Activated B cell treated with CpG ODN at 0.5 μM for 24 hours (primary cell): ENCODE measurements around the gene PSMG4. TPM values are rescaled to one million over a fixed set of nuclear protein-coding genes. Genes with fewer than 3 reads are reported as not detected.

Experiments
- ATAC-seq: fragments of 200-7000 bp; cut with Tn5 transposase; one replicate; pipeline ENCODE4 v1.10.0; 2021; ENCODE audit warnings: low read depth, mild to moderate bottlenecking, moderate library complexity
- CTCF ChIA-PET: fragments of 350-600 bp; sonication (Branson Sonifier 250); formaldehyde crosslinking; loops from one replicate; lab custom pipeline; 2021; ENCODE audit warnings: antibody characterized with exemption; lab: Charles Lee
- POLR2A ChIA-PET: fragments of 350-600 bp; sonication (Branson Sonifier 250); formaldehyde crosslinking; loops from one replicate; lab custom pipeline; 2021; ENCODE audit warnings: antibody characterized with exemption; lab: Charles Lee
- DNase-seq: peaks from one replicate; pipeline ENCODE4 v3.0.0; 2022
- H3K27ac Mint-ChIP-seq: one replicate; pipeline ENCODE4 v1.8.0; 2020; ENCODE audit warnings: mixed read lengths
- H3K27me3 Mint-ChIP-seq: one replicate; pipeline ENCODE4 v1.8.0; 2021; ENCODE audit warnings: mixed read lengths
- H3K36me3 Mint-ChIP-seq: one replicate; pipeline ENCODE4 v1.8.0; 2021; ENCODE audit warnings: low read depth, mixed read lengths
- H3K4me1 Mint-ChIP-seq: one replicate; pipeline ENCODE4 v1.8.0; 2021; ENCODE audit warnings: mixed read lengths
- H3K4me3 Mint-ChIP-seq: one replicate; pipeline ENCODE4 v1.8.0; 2020; ENCODE audit warnings: mild to moderate bottlenecking, mixed read lengths
- H3K9me3 Mint-ChIP-seq: one replicate; pipeline ENCODE4 v1.8.0; 2020; ENCODE audit warnings: mixed read lengths
- intact Hi-C: fragments of 100-400 bp; cut with micrococcal nuclease; formaldehyde crosslinking; loops from one replicate; pipeline ENCODE4 v1.15.1; 2024
- total RNA-seq: library from RNA; stranded (reverse); gene quantifications from 2 replicates; pipeline ENCODE4 v1.2.3, GENCODE V29; 2022
- TF ChIP-seq, protein P1 (sequence below): fragments of 200-600 bp; IDR thresholded peaks from one replicate; pipeline ENCODE4 v1.8.0; 2022; ENCODE audit warnings: antibody characterized with exemption, mild to moderate bottlenecking

PSMG4 gene
- total RNA-seq, 1 donor from 2014 or later: 29.9 TPM

DNA sequence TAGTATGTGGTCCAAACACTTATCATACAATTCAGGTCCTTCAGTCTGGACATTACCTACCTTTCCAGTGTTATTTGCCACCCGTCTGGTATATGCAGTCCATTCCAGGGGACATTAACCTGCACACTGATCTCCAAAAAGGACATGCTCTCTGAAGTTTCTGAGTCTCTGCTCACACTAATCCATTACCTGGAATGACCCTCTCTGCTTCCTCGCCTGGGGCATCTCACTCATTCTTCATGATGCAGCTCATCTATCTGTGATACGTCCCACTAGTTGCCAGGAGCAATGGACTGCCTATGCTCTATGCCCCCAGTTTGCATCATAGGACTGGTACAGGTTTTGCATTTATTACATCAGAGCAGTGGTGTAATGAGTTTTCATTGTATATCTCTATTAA lies 25.4 kb upstream of the PSMG4 start:
- Mint-ChIP-seq H3K4me1 (peaks cover 37% of the 10 kb centered on the region), H3K4me3 (no peak overlapping the region), H3K9me3 (no peaks in the 10 kb centered on the region), H3K27ac (no peak overlapping the region), H3K27me3 (peaks cover 61% of the 10 kb centered on the region), H3K36me3 (no peaks in the 10 kb centered on the region)
- DNase-seq: no peak
- no peak for ATAC-seq
- TF ChIP-seq, protein P1, sequence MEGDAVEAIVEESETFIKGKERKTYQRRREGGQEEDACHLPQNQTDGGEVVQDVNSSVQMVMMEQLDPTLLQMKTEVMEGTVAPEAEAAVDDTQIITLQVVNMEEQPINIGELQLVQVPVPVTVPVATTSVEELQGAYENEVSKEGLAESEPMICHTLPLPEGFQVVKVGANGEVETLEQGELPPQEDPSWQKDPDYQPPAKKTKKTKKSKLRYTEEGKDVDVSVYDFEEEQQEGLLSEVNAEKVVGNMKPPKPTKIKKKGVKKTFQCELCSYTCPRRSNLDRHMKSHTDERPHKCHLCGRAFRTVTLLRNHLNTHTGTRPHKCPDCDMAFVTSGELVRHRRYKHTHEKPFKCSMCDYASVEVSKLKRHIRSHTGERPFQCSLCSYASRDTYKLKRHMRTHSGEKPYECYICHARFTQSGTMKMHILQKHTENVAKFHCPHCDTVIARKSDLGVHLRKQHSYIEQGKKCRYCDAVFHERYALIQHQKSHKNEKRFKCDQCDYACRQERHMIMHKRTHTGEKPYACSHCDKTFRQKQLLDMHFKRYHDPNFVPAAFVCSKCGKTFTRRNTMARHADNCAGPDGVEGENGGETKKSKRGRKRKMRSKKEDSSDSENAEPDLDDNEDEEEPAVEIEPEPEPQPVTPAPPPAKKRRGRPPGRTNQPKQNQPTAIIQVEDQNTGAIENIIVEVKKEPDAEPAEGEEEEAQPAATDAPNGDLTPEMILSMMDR: no peak
- ChIA-PET POLR2A (no interaction called here), CTCF (interaction anchor here (1.0 kb wide), 1 partner anchor 18 kb away, joined by 3 read pairs; no protein-coding TSS in a partner anchor)
- intact Hi-C loops: loop anchor here (10.0 kb wide), 1 partner anchor 1609 kb away; no protein-coding TSS in a partner anchor

- peaks cover 33% of the 10 kb centered on the region for H3K4me1 Mint-ChIP-seq
- intact Hi-C loops: loop anchor here (10.0 kb wide), 1 partner anchor 1609 kb away; no protein-coding TSS in a partner anchor
- ChIA-PET CTCF (interaction anchor here (1.0 kb wide), 1 partner anchor 18 kb away, joined by 3 read pairs; no protein-coding TSS in a partner anchor), POLR2A (no interaction called here)
- H3K36me3 Mint-ChIP-seq: no peaks in the 10 kb centered on the region
- DNase-seq (no peak), ATAC-seq (no peak)
- TF ChIP-seq, protein P1: no peak
- no peak overlapping the region for H3K27ac Mint-ChIP-seq
- H3K9me3 Mint-ChIP-seq: no peaks in the 10 kb centered on the region
- H3K27me3 Mint-ChIP-seq: peaks cover 61% of the 10 kb centered on the region
- H3K4me3 Mint-ChIP-seq: no peak overlapping the region
These were observed 24.8 kb upstream of the PSMG4 start for GRCh38 chr6:3233904-3234303.

DNA sequence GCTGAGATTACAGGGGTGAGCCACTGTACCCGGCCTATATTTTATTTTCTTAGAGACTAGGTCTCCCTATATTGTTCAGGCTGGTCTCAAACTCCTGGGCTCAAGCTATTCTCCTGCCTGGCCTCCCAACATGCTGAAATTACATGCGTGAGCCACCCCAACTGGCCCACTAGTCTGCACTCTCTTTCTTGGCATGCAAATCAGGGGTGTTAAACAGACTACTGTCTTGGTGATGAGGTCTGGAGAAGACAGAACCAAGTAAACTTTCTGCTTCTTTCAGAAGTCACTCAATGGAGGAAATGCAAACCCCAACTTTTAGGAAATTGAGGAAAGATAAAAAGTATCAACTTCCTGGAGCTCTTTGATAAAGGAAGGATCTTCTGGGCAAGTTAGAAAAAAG lies 23.3 kb upstream of the PSMG4 start:
- peaks cover 17% of the 10 kb centered on the region for H3K4me1 Mint-ChIP-seq
- intact Hi-C loops: loop anchor here (10.0 kb wide), 1 partner anchor 1611 kb away; no protein-coding TSS in a partner anchor
- H3K27me3 Mint-ChIP-seq: peaks cover 57% of the 10 kb centered on the region
- POLR2A ChIA-PET: no interaction called here
- no peaks in the 10 kb centered on the region for H3K9me3 Mint-ChIP-seq
- DNase-seq (no peak), ATAC-seq (no peak)
- H3K27ac Mint-ChIP-seq: no peak overlapping the region
- no peaks in the 10 kb centered on the region for H3K36me3 Mint-ChIP-seq
- CTCF ChIA-PET: interaction anchor here (1.1 kb wide), 1 partner anchor 14 kb away, joined by 4 read pairs; no protein-coding TSS in a partner anchor
- no peak overlapping the region for H3K4me3 Mint-ChIP-seq
- TF ChIP-seq, protein P1: no peak

DNA sequence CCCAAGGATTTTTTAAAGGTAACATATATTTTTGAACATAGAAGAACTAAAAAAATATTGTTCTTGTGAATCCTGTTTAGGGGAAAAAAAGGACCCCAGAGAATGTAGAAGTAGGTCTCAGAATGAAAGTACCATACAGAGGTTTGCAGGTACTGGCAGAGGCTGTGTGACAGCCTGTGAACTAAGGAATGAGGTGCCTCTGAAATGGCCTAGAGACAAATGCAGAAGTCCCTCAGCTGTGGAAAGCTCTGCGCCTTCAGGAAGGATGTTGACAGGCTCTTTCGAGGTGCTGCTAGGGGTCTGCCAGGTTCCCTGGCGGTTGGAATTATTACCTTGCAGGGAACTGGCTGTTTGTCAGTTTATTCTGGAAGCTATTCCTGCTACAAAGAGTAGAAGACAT lies 22.7 kb upstream of the PSMG4 start:
- Mint-ChIP-seq H3K36me3 (no peaks in the 10 kb centered on the region), H3K9me3 (no peaks in the 10 kb centered on the region), H3K4me1 (peaks cover 14% of the 10 kb centered on the region), H3K27me3 (peaks cover 53% of the 10 kb centered on the region), H3K27ac (no peak overlapping the region), H3K4me3 (no peak overlapping the region)
- CTCF ChIA-PET: interaction anchor here (1.1 kb wide), 1 partner anchor 14 kb away, joined by 4 read pairs; no protein-coding TSS in a partner anchor
- intact Hi-C loops: loop anchor here (10.0 kb wide), 1 partner anchor 1611 kb away; no protein-coding TSS in a partner anchor
- no peak for DNase-seq
- POLR2A ChIA-PET: no interaction called here
- TF ChIP-seq, protein P1: no peak
- ATAC-seq: no peak

DNA sequence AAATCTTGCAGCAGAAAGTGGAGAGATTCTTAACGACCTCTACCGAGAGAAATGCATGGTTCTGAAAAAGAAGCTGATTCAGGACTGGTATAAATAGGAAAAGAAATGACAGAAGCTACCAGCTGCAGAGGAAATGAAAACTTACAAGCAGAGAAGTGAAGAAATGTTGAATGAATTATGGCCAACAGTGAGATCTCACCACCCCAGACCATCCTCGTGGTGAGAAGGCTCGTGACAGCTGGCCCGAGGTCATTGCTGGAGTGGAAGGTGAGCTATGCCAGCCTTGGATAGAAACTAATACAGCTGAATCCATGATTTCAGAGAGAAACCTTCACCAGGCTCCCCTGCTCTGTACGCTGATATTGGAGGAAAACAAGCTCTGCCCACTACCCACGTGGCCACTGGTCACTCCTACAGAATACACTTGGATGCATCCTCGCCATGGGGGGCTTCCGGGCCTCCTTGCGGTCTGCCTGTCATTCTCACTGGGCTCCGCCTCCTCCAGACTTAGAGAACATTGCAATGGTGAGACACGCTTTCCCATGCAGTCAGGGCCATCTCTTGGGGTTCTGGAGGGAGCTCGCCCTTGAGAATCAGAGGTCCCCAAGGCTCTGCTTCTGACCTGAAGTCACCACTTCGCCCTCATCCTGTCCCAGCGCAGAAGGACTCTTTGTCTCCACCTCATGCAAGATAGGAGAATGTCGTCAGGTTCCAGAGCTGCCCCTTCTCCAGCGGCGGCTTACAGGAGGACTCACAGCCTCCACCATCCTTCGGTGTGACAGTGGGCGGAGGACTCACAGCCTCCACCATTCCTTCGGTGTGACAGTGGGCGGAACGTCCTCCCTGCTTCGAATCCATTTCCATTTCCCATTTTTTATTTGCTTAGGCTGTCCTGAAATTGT lies 20.7 kb upstream of the PSMG4 start:
- Mint-ChIP-seq H3K4me1 (peaks cover 4% of the 10 kb centered on the region), H3K27ac (no peak overlapping the region), H3K27me3 (peaks cover 45% of the 10 kb centered on the region), H3K36me3 (no peaks in the 10 kb centered on the region), H3K4me3 (no peak overlapping the region), H3K9me3 (no peaks in the 10 kb centered on the region)
- CTCF ChIA-PET: interaction anchor here (3.7 kb wide), 1 partner anchor 13 kb away, joined by 12 read pairs; no protein-coding TSS in a partner anchor
- no peak for DNase-seq
- POLR2A ChIA-PET: no interaction called here
- no peak for ATAC-seq
- TF ChIP-seq, protein P1: no peak
- intact Hi-C loops: loop anchor here (10.0 kb wide), 1 partner anchor 1613 kb away; no protein-coding TSS in a partner anchor
